ENCODE measurements around the gene TNNT3. TPM values are rescaled to one million over a fixed set of nuclear protein-coding genes. Genes with fewer than 3 reads are reported as not detected.

Gene TNNT3
- total and polyA plus RNA-seq, 2 donors from 2014 or later, result 0.60 TPM; not detected in 1

GRCh38 chr11:1953489-1954266, 34.2 kb downstream of the TNNT3 start:
- intact Hi-C loops (cut with DNase I), result no loop called here
- H3K4me3 ChIP-seq (ENCODE audit: low read length in 3 of 3), result no peak overlapping the region
- FAIRE-seq, result no peak
- H3K36me3 ChIP-seq (ENCODE audit: control insufficient read depth in 2 of 3, insufficient read depth in 3 of 3, low read length in 3 of 3), result no peaks in the 10 kb centered on the region
- no peak for TF ChIP-seq CTCF (IDR thresholded peaks at IDR 0.05; ENCODE audit: borderline replicate concordance, extremely low read depth, insufficient read depth)
- no peaks in the 10 kb centered on the region for H3K4me1 ChIP-seq (ENCODE audit: control insufficient read depth in 2 of 3, insufficient read depth in 2 of 3, low read depth in 1 of 3, low read length in 3 of 3)
- peak in 1 of 5 donors; percentile 20 for DNase-seq
- no peaks in the 10 kb centered on the region for H3K27me3 ChIP-seq (ENCODE audit: control insufficient read depth, insufficient read depth, low read length)
- H3K9ac ChIP-seq (ENCODE audit: low read length in 3 of 3), result no peak overlapping the region
- H3K9me3 ChIP-seq (ENCODE audit: control insufficient read depth in 2 of 3, insufficient read depth in 1 of 3, low read length in 3 of 3), result no peaks in the 10 kb centered on the region
- no peak overlapping the region for H3K27ac ChIP-seq (ENCODE audit: low read depth in 2 of 2, low read length in 2 of 2)

- H3K9me3 ChIP-seq (ENCODE audit: control insufficient read depth in 2 of 3, insufficient read depth in 1 of 3, low read length in 3 of 3), result no peaks in the 10 kb centered on the region
- FAIRE-seq, result no peak
- no peaks in the 10 kb centered on the region for H3K36me3 ChIP-seq (ENCODE audit: control insufficient read depth in 2 of 3, insufficient read depth in 3 of 3, low read length in 3 of 3)
- no peak for TF ChIP-seq CTCF (IDR thresholded peaks at IDR 0.05; ENCODE audit: borderline replicate concordance, extremely low read depth, insufficient read depth)
- no peak for DNase-seq
- no peak overlapping the region for H3K27ac ChIP-seq (ENCODE audit: low read depth in 2 of 2, low read length in 2 of 2)
- no peaks in the 10 kb centered on the region for H3K4me1 ChIP-seq (ENCODE audit: control insufficient read depth in 2 of 3, insufficient read depth in 2 of 3, low read depth in 1 of 3, low read length in 3 of 3)
- no peak overlapping the region for H3K4me3 ChIP-seq (ENCODE audit: low read length in 3 of 3)
- intact Hi-C loops (cut with DNase I), result no loop called here
- no peak overlapping the region for H3K9ac ChIP-seq (ENCODE audit: low read length in 3 of 3)
- H3K27me3 ChIP-seq (ENCODE audit: control insufficient read depth, insufficient read depth, low read length), result no peaks in the 10 kb centered on the region
Measured at GRCh38 chr11:1958367-1958766, 38.9 kb downstream of the TNNT3 start.

GRCh38 chr11:1959786-1960185, 40.3 kb downstream of the TNNT3 start:
- H3K4me3 ChIP-seq (ENCODE audit: low read length in 3 of 3), result no peak overlapping the region
- intact Hi-C loops (cut with DNase I), result no loop called here
- no peaks in the 10 kb centered on the region for H3K36me3 ChIP-seq (ENCODE audit: control insufficient read depth in 2 of 3, insufficient read depth in 3 of 3, low read length in 3 of 3)
- H3K27ac ChIP-seq (ENCODE audit: low read depth in 2 of 2, low read length in 2 of 2), result no peak overlapping the region
- DNase-seq (no peak), FAIRE-seq (no peak)
- no peak for TF ChIP-seq CTCF (IDR thresholded peaks at IDR 0.05; ENCODE audit: borderline replicate concordance, extremely low read depth, insufficient read depth)
- no peaks in the 10 kb centered on the region for H3K4me1 ChIP-seq (ENCODE audit: control insufficient read depth in 2 of 3, insufficient read depth in 2 of 3, low read depth in 1 of 3, low read length in 3 of 3)
- H3K9me3 ChIP-seq (ENCODE audit: control insufficient read depth in 2 of 3, insufficient read depth in 1 of 3, low read length in 3 of 3), result no peaks in the 10 kb centered on the region
- no peaks in the 10 kb centered on the region for H3K27me3 ChIP-seq (ENCODE audit: control insufficient read depth, insufficient read depth, low read length)
- no peak overlapping the region for H3K9ac ChIP-seq (ENCODE audit: low read length in 3 of 3)

Measured in kidney (tissue), 14 donors.